Neural crest cell (in vitro differentiated cells): Measurements from ENCODE around the gene GRK5. TPM values are rescaled to one million over a fixed set of nuclear protein-coding genes. Genes with fewer than 3 reads are reported as not detected.
"Not testable (repeated sequence)": the region's sequence is repeated elsewhere in the genome, so short reads cannot be mapped to it uniquely, and the experiment has no call there.

Experiments
- DNase-seq: peaks from one replicate; pipeline ENCODE4 v3.0.0; 2021; ENCODE audit warnings: low read depth, mixed read lengths, low spot score
- H3K27ac Mint-ChIP-seq: one replicate; pipeline ENCODE4 v1.8.0; 2021; ENCODE audit warnings: mild to moderate bottlenecking, mixed read lengths; ENCODE audit not compliant: unreplicated experiment
- H3K27me3 Mint-ChIP-seq: 2 replicates; pipeline ENCODE4 v1.8.0; 2021; ENCODE audit warnings: low read depth, mild to moderate bottlenecking, mixed read lengths
- H3K36me3 Mint-ChIP-seq: 2 replicates; pipeline ENCODE4 v1.8.0; 2021; ENCODE audit warnings: low read depth, mild to moderate bottlenecking, mixed read lengths
- H3K4me1 Mint-ChIP-seq: 2 replicates; pipeline ENCODE4 v1.8.0; 2021; ENCODE audit warnings: mixed read lengths
- H3K4me3 Mint-ChIP-seq: one replicate; pipeline ENCODE4 v1.8.0; 2021; ENCODE audit warnings: mild to moderate bottlenecking, mixed read lengths
- H3K9me3 Mint-ChIP-seq: 2 replicates; pipeline ENCODE4 v1.8.0; 2021; ENCODE audit warnings: mixed read lengths
- total RNA-seq: library from RNA; stranded (reverse); gene quantifications from 2 replicates; pipeline ENCODE4 v1.2.1, GENCODE V29; 2021
- TF ChIP-seq, protein P1 (sequence below): fragments of 200-600 bp; sonication (generic); conservative IDR thresholded peaks from 2 replicates; pipeline ENCODE4 v1.5.0; 2021; ENCODE audit warnings: antibody characterized with exemption, mild to moderate bottlenecking

GRK5 gene
- total RNA-seq, 1 donor from 2014 or later: 13.5 TPM

DNA sequence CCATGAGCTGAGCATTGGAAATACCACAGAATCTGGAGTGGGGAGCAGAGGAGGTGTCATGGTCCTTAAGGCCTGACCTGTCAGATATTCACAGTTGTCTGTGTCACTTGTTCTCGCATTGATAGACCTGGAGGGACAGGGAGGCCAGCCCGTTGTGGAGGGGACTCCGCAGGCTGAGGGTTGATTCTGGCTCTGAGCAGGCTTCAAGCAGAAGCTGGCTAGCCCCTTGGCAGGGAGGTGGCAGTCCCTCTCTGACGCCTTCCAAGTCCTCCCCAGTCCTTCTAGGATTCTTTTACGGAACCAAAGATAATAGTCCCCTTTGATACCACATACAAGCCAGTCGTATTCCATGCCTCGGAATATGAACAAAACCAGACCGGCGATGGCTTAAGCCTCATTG, 65.4 kb downstream of the GRK5 start:
- Mint-ChIP-seq H3K27ac (no peak overlapping the region), H3K4me1 (peaks cover 27% of the 10 kb centered on the region), H3K9me3 (peaks cover 5% of the 10 kb centered on the region), H3K36me3 (peaks cover 5% of the 10 kb centered on the region), H3K4me3 (no peak overlapping the region), H3K27me3 (no peaks in the 10 kb centered on the region)
- DNase-seq: no peak
- TF ChIP-seq, protein P1, sequence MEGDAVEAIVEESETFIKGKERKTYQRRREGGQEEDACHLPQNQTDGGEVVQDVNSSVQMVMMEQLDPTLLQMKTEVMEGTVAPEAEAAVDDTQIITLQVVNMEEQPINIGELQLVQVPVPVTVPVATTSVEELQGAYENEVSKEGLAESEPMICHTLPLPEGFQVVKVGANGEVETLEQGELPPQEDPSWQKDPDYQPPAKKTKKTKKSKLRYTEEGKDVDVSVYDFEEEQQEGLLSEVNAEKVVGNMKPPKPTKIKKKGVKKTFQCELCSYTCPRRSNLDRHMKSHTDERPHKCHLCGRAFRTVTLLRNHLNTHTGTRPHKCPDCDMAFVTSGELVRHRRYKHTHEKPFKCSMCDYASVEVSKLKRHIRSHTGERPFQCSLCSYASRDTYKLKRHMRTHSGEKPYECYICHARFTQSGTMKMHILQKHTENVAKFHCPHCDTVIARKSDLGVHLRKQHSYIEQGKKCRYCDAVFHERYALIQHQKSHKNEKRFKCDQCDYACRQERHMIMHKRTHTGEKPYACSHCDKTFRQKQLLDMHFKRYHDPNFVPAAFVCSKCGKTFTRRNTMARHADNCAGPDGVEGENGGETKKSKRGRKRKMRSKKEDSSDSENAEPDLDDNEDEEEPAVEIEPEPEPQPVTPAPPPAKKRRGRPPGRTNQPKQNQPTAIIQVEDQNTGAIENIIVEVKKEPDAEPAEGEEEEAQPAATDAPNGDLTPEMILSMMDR: no peak

DNA sequence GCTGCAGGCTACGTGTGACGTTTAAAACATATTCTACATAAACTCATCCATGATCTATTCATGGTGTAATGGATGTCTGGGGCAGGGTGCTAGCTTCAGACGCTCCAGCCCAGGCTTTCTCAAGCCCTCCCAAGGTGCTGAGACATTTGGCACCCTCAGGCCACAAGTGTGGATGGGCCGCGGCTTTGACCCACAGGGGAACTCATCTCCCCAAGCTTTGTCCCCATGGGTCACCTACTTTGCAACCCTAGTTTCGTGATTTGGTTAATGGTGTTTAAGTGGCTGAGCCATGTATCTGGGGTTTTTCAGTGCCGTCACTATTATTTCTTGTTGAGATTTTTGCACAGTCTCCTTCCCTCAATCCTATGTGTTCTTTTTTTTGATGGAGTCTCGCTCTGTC, 66.0 kb downstream of the GRK5 start:
- DNase-seq: no peak
- TF ChIP-seq, protein P1: no peak
- Mint-ChIP-seq H3K4me1 (peaks cover 24% of the 10 kb centered on the region), H3K4me3 (no peak overlapping the region), H3K27me3 (no peaks in the 10 kb centered on the region), H3K9me3 (peaks cover 6% of the 10 kb centered on the region), H3K36me3 (peaks cover 6% of the 10 kb centered on the region), H3K27ac (no peak overlapping the region)

DNA sequence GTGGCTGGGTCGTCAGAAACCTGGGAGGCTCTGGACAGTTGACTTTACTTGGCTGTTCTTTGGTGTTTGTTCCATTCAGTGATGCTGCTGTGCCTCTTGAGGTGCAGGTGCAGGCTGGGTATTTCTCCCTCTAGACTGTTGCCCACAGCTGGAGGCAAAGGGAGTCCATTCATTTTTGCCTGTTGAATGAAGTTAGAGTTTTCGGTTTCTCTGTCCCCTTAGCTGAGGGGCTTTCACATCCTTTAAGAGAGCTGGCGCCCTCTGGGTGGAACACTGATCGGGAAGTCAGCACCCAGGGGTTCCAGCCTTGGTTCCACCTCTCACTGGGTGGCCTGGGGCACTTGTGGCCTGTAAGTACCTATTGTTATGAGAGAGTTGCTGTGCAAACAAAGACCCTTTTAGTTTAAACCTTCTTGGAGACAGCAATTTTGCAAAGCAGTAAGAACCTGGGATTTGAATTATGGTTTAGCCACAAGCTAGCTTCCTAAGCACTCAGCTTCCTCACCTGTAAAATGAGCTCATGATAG, 67.2 kb downstream of the GRK5 start:
- H3K4me1 Mint-ChIP-seq: peaks cover 26% of the 10 kb centered on the region
- H3K27ac Mint-ChIP-seq: no peak overlapping the region
- peaks cover 6% of the 10 kb centered on the region for H3K36me3 Mint-ChIP-seq
- peaks cover 6% of the 10 kb centered on the region for H3K9me3 Mint-ChIP-seq
- H3K4me3 Mint-ChIP-seq: no peak overlapping the region
- TF ChIP-seq, protein P1: no peak
- no peak for DNase-seq
- H3K27me3 Mint-ChIP-seq: no peaks in the 10 kb centered on the region

DNA sequence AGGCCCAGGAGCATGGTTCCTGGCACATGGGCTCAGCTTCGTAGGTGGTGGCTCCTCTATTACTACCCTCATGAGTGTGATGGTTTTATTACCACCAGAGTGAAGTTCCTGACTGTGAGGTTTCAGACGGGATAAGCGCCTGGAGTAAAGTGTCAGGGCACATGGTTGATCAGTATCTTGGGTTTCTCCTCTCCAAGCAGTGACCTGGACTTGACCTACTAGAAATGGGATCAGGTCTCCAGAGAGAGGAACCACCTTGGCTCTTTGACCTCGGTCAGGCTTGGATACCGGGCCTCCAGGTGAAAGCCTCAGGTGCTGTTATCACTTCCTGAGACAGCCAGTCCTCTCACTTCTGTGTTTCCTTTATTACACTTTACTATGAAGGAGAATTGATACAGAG, 67.7 kb downstream of the GRK5 start:
- H3K27me3 Mint-ChIP-seq: no peaks in the 10 kb centered on the region
- DNase-seq: no peak
- TF ChIP-seq, protein P1: no peak
- peaks cover 6% of the 10 kb centered on the region for H3K9me3 Mint-ChIP-seq
- no peak overlapping the region for H3K27ac Mint-ChIP-seq
- peaks cover 6% of the 10 kb centered on the region for H3K36me3 Mint-ChIP-seq
- no peak overlapping the region for H3K4me3 Mint-ChIP-seq
- H3K4me1 Mint-ChIP-seq: peaks cover 25% of the 10 kb centered on the region

DNA sequence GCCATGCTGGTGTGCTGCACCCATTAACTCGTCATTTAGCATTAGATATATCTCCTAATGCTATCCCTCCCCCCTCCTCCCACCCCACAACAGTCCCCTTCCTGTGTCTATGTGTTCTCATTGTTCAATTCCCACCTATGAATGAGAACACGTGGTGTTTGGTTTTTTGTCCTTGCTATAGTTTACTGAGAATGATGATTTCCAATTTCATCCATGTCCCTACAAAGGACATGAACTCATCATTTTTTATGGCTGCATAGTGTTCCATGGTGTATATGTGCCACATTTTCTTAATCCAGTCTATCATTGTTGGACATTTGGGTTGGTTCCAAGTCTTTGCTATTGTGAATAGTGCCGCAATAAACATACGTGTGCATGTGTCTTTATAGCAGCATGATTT, 68.8 kb downstream of the GRK5 start:
- not testable (repeated sequence) for H3K9me3 Mint-ChIP-seq, H3K27ac Mint-ChIP-seq, DNase-seq, H3K4me3 Mint-ChIP-seq, H3K27me3 Mint-ChIP-seq, H3K36me3 Mint-ChIP-seq
- peaks cover 21% of the 10 kb centered on the region for H3K4me1 Mint-ChIP-seq

DNA sequence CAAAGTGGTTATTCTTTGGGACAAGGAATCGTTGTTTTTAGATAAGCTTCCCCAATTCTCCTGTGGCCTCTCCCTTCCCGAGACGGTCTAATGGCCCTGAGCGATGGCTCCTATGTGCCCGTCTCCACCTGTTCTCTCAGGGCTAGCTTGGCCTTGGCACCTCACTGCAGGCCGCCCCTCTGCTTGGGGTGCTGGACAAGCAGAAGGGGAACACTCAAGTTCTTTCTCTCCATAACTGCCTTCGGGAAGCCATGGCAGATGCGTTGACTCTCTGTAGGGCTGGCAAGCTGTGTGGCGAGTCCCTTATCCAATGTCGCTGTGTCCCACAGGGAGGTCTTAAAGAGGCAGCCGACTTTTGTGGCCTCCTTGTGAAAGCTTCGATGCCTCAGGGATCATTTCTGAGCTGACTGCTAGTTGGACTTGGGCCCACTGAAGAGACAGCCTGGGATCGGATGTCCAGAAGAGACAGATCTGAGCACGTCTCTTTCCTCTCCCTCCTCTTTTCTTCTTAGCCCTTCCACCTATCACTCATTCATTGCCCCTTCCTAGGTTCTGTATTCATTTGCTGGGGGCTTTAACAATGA, 70.8 kb downstream of the GRK5 start:
- Mint-ChIP-seq H3K4me3 (no peak overlapping the region), H3K27ac (no peak overlapping the region), H3K9me3 (peaks cover 6% of the 10 kb centered on the region), H3K4me1 (peaks cover 20% of the 10 kb centered on the region), H3K36me3 (peaks cover 6% of the 10 kb centered on the region), H3K27me3 (no peaks in the 10 kb centered on the region)
- TF ChIP-seq, protein P1: no peak
- no peak for DNase-seq
